CD14-positive monocyte (primary cell): ENCODE measurements around the gene LRRC18. TPM values are rescaled to one million over a fixed set of nuclear protein-coding genes. Genes with fewer than 3 reads are reported as not detected.
A peak's percentile ranks its signal among the peaks of the same experiment; 100 is the strongest.

Source experiments
- DNase-seq, 3 donors: peaks; one replicate each; pipeline ENCODE4 v3.0.0-alpha.2; 2011 to 2022
- H2AFZ ChIP-seq: 2 replicates; pipeline ENCODE4 v1.6.0; 2012; ENCODE audit warnings: mild to moderate bottlenecking, low read depth, low read length, inconsistent platforms; ENCODE audit not compliant: insufficient read depth, poor library complexity, severe bottlenecking
- H3K27ac ChIP-seq, 2 donors: 1 replicate in 1 of 2; 2 replicates in 1 of 2; pipeline ENCODE4 v1.5.1; 2012 to 2013; ENCODE audit warnings: low read length in 2 of 2, control low read depth in 1 of 2, inconsistent platforms in 1 of 2, low read depth in 1 of 2, mild to moderate bottlenecking in 1 of 2
- H3K27me3 ChIP-seq, 2 donors: one replicate each; pipeline versions ENCODE4 v1.6.0 to v1.6.1; 2011 to 2013; ENCODE audit warnings: low read length in 2 of 2; ENCODE audit not compliant: control insufficient read depth in 2 of 2, insufficient read depth in 2 of 2
- H3K36me3 ChIP-seq, 2 donors: replicated peaks in 1 of 2; 1 replicate in 1 of 2; 2 replicates in 1 of 2; pipeline versions ENCODE4 v1.5.1 to v1.6.1; 2012 to 2013; ENCODE audit warnings: low read length in 2 of 2, control low read depth in 1 of 2, inconsistent platforms in 1 of 2, mild to moderate bottlenecking in 1 of 2; ENCODE audit not compliant: insufficient read depth in 2 of 2, control insufficient read depth in 1 of 2
- H3K4me1 ChIP-seq, 2 donors: 1 replicate in 1 of 2; 2 replicates in 1 of 2; pipeline versions ENCODE4 v1.5.1 to v1.6.1; 2012 to 2013; ENCODE audit warnings: low read length in 2 of 2, control low read depth in 1 of 2, inconsistent platforms in 1 of 2, mild to moderate bottlenecking in 1 of 2, moderate library complexity in 1 of 2; ENCODE audit not compliant: insufficient read depth in 2 of 2, control insufficient read depth in 1 of 2
- H3K4me2 ChIP-seq: replicated peaks from 2 replicates; pipeline ENCODE3; 2012; ENCODE audit warnings: low read length, moderate library complexity, mild to moderate bottlenecking; ENCODE audit not compliant: poor library complexity, severe bottlenecking; ENCODE audit errors: extremely low read depth
- H3K4me3 ChIP-seq, 3 experiments: fragments of 200-600 bp in 1 of 3; sonication (generic) in 1 of 3; replicated peaks in 1 of 3; 1 replicate in 2 of 3; 2 replicates in 1 of 3; pipeline ENCODE4 v1.5.1; 2011 to 2013; ENCODE audit warnings: low read length in 3 of 3, mild to moderate bottlenecking in 3 of 3, control low read depth in 2 of 3, low read depth in 2 of 3, inconsistent platforms in 1 of 3, moderate library complexity in 1 of 3
- H3K79me2 ChIP-seq: 2 replicates; pipeline ENCODE4 v1.6.0; 2012; ENCODE audit warnings: mild to moderate bottlenecking, control low read depth, inconsistent platforms, low read length, moderate library complexity; ENCODE audit not compliant: insufficient read depth
- H3K9ac ChIP-seq: 2 replicates; pipeline ENCODE4 v1.6.0; 2017; ENCODE audit warnings: low read length, mild to moderate bottlenecking; ENCODE audit not compliant: insufficient read depth, poor library complexity, severe bottlenecking
- H3K9me3 ChIP-seq, 2 donors: replicated peaks in 1 of 2; 1 replicate in 1 of 2; 2 replicates in 1 of 2; pipeline versions ENCODE4 v1.5.1 to v1.6.1; 2012 to 2013; ENCODE audit warnings: low read length in 2 of 2, control low read depth in 1 of 2; ENCODE audit not compliant: control insufficient read depth in 1 of 2, insufficient read depth in 1 of 2
- H4K20me1 ChIP-seq: 2 replicates; pipeline ENCODE4 v1.6.0; 2012; ENCODE audit warnings: mild to moderate bottlenecking, low read length, control low read depth, moderate library complexity; ENCODE audit not compliant: insufficient read depth
- H3K27ac Mint-ChIP-seq, 7 donors: one replicate each; pipeline ENCODE4 v1.8.0; 2020; ENCODE audit warnings: mild to moderate bottlenecking in 7 of 7, mixed read lengths in 7 of 7, moderate library complexity in 6 of 7, inconsistent platforms in 2 of 7
- H3K27me3 Mint-ChIP-seq, 3 donors: one replicate each; pipeline ENCODE4 v1.8.0; 2021 to 2022; ENCODE audit warnings: low read depth in 3 of 3, mild to moderate bottlenecking in 3 of 3, mixed read lengths in 3 of 3, moderate library complexity in 3 of 3, inconsistent platforms in 1 of 3
- H3K36me3 Mint-ChIP-seq, 2 donors: one replicate each; pipeline ENCODE4 v1.8.0; 2020; ENCODE audit warnings: mixed read lengths in 2 of 2, inconsistent platforms in 1 of 2, mild to moderate bottlenecking in 1 of 2
- H3K4me1 Mint-ChIP-seq: one replicate; pipeline ENCODE4 v1.8.0; 2020; ENCODE audit warnings: mild to moderate bottlenecking, mixed read lengths
- H3K4me3 Mint-ChIP-seq, 2 donors: one replicate each; pipeline ENCODE4 v1.8.0; 2020; ENCODE audit warnings: mild to moderate bottlenecking in 2 of 2, mixed read lengths in 2 of 2, moderate library complexity in 1 of 2
- H3K9me3 Mint-ChIP-seq, 7 donors: one replicate each; pipeline ENCODE4 v1.8.0; 2020 to 2022; ENCODE audit warnings: mixed read lengths in 7 of 7, mild to moderate bottlenecking in 6 of 7, moderate library complexity in 6 of 7, inconsistent platforms in 2 of 7
- CTCF ChIP-seq: fragments of 200-600 bp; IDR thresholded peaks from one replicate; pipeline ENCODE4 v1.8.0; 2022; ENCODE audit warnings: antibody characterized with exemption, mild to moderate bottlenecking
- WGBS: methylation state at CpG from one replicate; pipeline ENCODE4 v1.1.5; 2013; ENCODE audit warnings: missing lambda C conversion rate; ENCODE audit not compliant: insufficient coverage; 5-methylcytosine and 5-hydroxymethylcytosine counted together
- intact Hi-C, 2 donors: fragments of 100-400 bp; cut with micrococcal nuclease; formaldehyde crosslinking; loops; one replicate each; pipeline versions ENCODE4 v1.15.0 to v1.15.1; 2023
- polyA plus RNA-seq, 3 donors: library from polyadenylated mRNA; depleted of rRNA in 1 of 3; unstranded in 2 of 3; stranded (reverse) in 1 of 3; fragments of 300-500 nt in 2 of 3; fragments of >200 nt in 1 of 3; fragmentation: Illumina TruSeq in 2 of 3; gene quantifications; 1 replicate in 2 of 3; 2 replicates in 1 of 3; pipeline ENCODE4 v1.2.3, GENCODE V29; 2012 to 2021

LRRC18 gene
- polyA plus RNA-seq, 3 donors = not detected

- Histone ChIP-seq H3K36me3 (peaks cover 83 to 100% of the 10 kb centered on the region in 2 donors), H3K9ac (no peak overlapping the region), H2AFZ (no peak overlapping the region), H3K4me3 (no peak overlapping the region), H3K4me1 (peaks cover 5 to 11% of the 10 kb centered on the region in 2 donors), H3K27me3 (no peaks in the 10 kb centered on the region), H3K4me2 (no peak overlapping the region), H3K79me2 (no peaks in the 10 kb centered on the region), H4K20me1 (no peaks in the 10 kb centered on the region), H3K27ac (no peak overlapping the region), H3K9me3 (no peaks in the 10 kb centered on the region)
- Mint-ChIP-seq H3K36me3 (peaks cover 74 to 91% of the 10 kb centered on the region in 2 donors), H3K4me1 (peaks cover 16% of the 10 kb centered on the region), H3K9me3 (peaks cover 0 to 2% (median 0%) of the 10 kb centered on the region in 7 donors), H3K27ac (no peak overlapping the region), H3K27me3 (no peaks in the 10 kb centered on the region), H3K4me3 (no peak overlapping the region)
- intact Hi-C loops = no loop called here
- TF ChIP-seq CTCF = no peak
- 100% methylated on average over 1 of the region's 6 CpGs for WGBS
- DNase-seq = no peak
Measured at GRCh38 chr10:48894911-48895802, 44.5 kb downstream of the LRRC18 start.

- Histone ChIP-seq H3K4me3 (no peak overlapping the region), H2AFZ (no peak overlapping the region), H3K27ac (no peak overlapping the region), H3K9me3 (no peaks in the 10 kb centered on the region), H4K20me1 (no peaks in the 10 kb centered on the region), H3K4me2 (no peak overlapping the region), H3K27me3 (no peaks in the 10 kb centered on the region), H3K79me2 (no peaks in the 10 kb centered on the region), H3K9ac (no peak overlapping the region), H3K4me1 (no peaks in the 10 kb centered on the region), H3K36me3 (peaks cover 70 to 95% of the 10 kb centered on the region in 2 donors)
- no peak for DNase-seq
- no peaks in the 10 kb centered on the region for H3K4me1 Mint-ChIP-seq
- intact Hi-C loops = no loop called here
- no peak for TF ChIP-seq CTCF
- no peaks in the 10 kb centered on the region for H3K27me3 Mint-ChIP-seq
- H3K27ac Mint-ChIP-seq = peak overlapping the region in 3 of 7 donors; percentile 0 to 3 (median 1)
- H3K36me3 Mint-ChIP-seq = peaks cover 72 to 90% of the 10 kb centered on the region in 2 donors
- peaks cover 0 to 1% (median 0%) of the 10 kb centered on the region in 7 donors for H3K9me3 Mint-ChIP-seq
- WGBS = 99% methylated on average over 8 of the region's 11 CpGs
- H3K4me3 Mint-ChIP-seq = no peak overlapping the region
Measured at GRCh38 chr10:48890888-48891850, 48.5 kb downstream of the LRRC18 start.
